SH-SY5Y (cell line): ENCODE results near the gene SLC7A14.

Source experiments
- GATA2 ChIP-seq: IDR thresholded peaks from 2 replicates; pipeline ENCODE4 v1.6.1; 2011; ENCODE audit warnings: mild to moderate bottlenecking, low read depth, low read length
- GATA3 ChIP-seq: IDR thresholded peaks from 2 replicates; pipeline ENCODE4 v1.6.1; 2011; ENCODE audit warnings: low read depth, mild to moderate bottlenecking, low read length, moderate library complexity

GRCh38 chr3:170417090-170417489, 168.8 kb downstream of the SLC7A14 start:
- TF ChIP-seq GATA2 (no peak), GATA3 (no peak)
